Skeletal muscle satellite cell (primary cell): Measurements from ENCODE around the gene CLIC1.
A peak's percentile ranks its signal among the peaks of the same experiment; 100 is the strongest.

ENCODE experiments used
- H3K27me3 ChIP-seq: 2 replicates; pipeline ENCODE4 v1.7.0; 2013; ENCODE audit warnings: low read length; ENCODE audit not compliant: control insufficient read depth, insufficient read depth
- H3K36me3 ChIP-seq: 2 replicates; pipeline ENCODE4 v1.7.0; 2013; ENCODE audit warnings: mild to moderate bottlenecking, control low read depth, low read length; ENCODE audit not compliant: insufficient read depth
- H3K4me1 ChIP-seq: 2 replicates; pipeline ENCODE4 v1.7.0; 2013; ENCODE audit warnings: low read length; ENCODE audit not compliant: control insufficient read depth, insufficient read depth
- H3K4me2 ChIP-seq: 2 replicates; pipeline ENCODE4 v1.7.0; 2013; ENCODE audit warnings: mild to moderate bottlenecking, low read length
- H3K4me3 ChIP-seq: 2 replicates; pipeline ENCODE4 v1.7.0; 2013; ENCODE audit warnings: low read length
- H3K9ac ChIP-seq: 2 replicates; pipeline ENCODE4 v1.7.0; 2013; ENCODE audit warnings: mild to moderate bottlenecking, low read depth, low read length, moderate library complexity
- H3K9me3 ChIP-seq: replicated peaks from 2 replicates; pipeline ENCODE4 v1.7.0; 2013; ENCODE audit warnings: mild to moderate bottlenecking, control low read depth, low read length

CLIC1 gene

GRCh38 chr6:31734821-31735406 is 1.4 kb downstream of the CLIC1 start:
- Histone ChIP-seq H3K36me3 (peaks cover 38% of the 10 kb centered on the region), H3K4me3 (peak overlapping the region; percentile 86), H3K4me1 (peaks cover 49% of the 10 kb centered on the region)

GRCh38 chr6:31734247-31734820 is 2.0 kb downstream of the CLIC1 start:
- H3K27me3 ChIP-seq, result no peaks in the 10 kb centered on the region
- no peaks in the 10 kb centered on the region for H3K9me3 ChIP-seq
- H3K4me3 ChIP-seq, result peak overlapping the region; percentile 86
- peak overlapping the region; percentile 96 for H3K9ac ChIP-seq
- peak overlapping the region; percentile 92 for H3K4me2 ChIP-seq
- peaks cover 48% of the 10 kb centered on the region for H3K4me1 ChIP-seq
- H3K36me3 ChIP-seq, result peaks cover 38% of the 10 kb centered on the region

More at GRCh38 chr6:31734821-31735406, 1.4 kb downstream of the CLIC1 start:
- Histone ChIP-seq H3K4me2 (peak overlapping the region; percentile 92), H3K9me3 (no peaks in the 10 kb centered on the region), H3K9ac (peak overlapping the region; percentile 96), H3K27me3 (no peaks in the 10 kb centered on the region)

GRCh38 chr6:31733734-31734133 is 2.6 kb downstream of the CLIC1 start:
- H3K4me2 ChIP-seq, result peak overlapping the region; percentile 92
- H3K27me3 ChIP-seq, result no peaks in the 10 kb centered on the region
- no peaks in the 10 kb centered on the region for H3K9me3 ChIP-seq
- H3K4me1 ChIP-seq, result peaks cover 46% of the 10 kb centered on the region
- peaks cover 38% of the 10 kb centered on the region for H3K36me3 ChIP-seq
- peak overlapping the region; percentile 96 for H3K9ac ChIP-seq
- H3K4me3 ChIP-seq, result peak overlapping the region; percentile 86

GRCh38 chr6:31732029-31732428 is 4.3 kb downstream of the CLIC1 start:
- Histone ChIP-seq H3K36me3 (peaks cover 49% of the 10 kb centered on the region), H3K9ac (no peak overlapping the region), H3K9me3 (no peaks in the 10 kb centered on the region), H3K4me1 (peaks cover 35% of the 10 kb centered on the region), H3K4me2 (no peak overlapping the region), H3K4me3 (no peak overlapping the region), H3K27me3 (no peaks in the 10 kb centered on the region)

GRCh38 chr6:31730631-31731086 is 5.7 kb downstream of the CLIC1 start:
- Histone ChIP-seq H3K4me3 (peak overlapping the region; percentile 79), H3K4me2 (peak overlapping the region; percentile 90), H3K36me3 (peaks cover 62% of the 10 kb centered on the region), H3K27me3 (no peaks in the 10 kb centered on the region), H3K4me1 (peaks cover 28% of the 10 kb centered on the region), H3K9ac (peak overlapping the region; percentile 89), H3K9me3 (no peaks in the 10 kb centered on the region)

GRCh38 chr6:31729979-31730630 is 6.2 kb downstream of the CLIC1 start:
- H3K4me3 ChIP-seq, result peak overlapping the region; percentile 79
- peaks cover 64% of the 10 kb centered on the region for H3K36me3 ChIP-seq
- H3K27me3 ChIP-seq, result no peaks in the 10 kb centered on the region
- H3K4me1 ChIP-seq, result peaks cover 28% of the 10 kb centered on the region
- peak overlapping the region; percentile 90 for H3K4me2 ChIP-seq
- H3K9me3 ChIP-seq, result no peaks in the 10 kb centered on the region
- peak overlapping the region; percentile 89 for H3K9ac ChIP-seq

GRCh38 chr6:31729515-31729978 is 6.8 kb downstream of the CLIC1 start:
- peak overlapping the region; percentile 89 for H3K9ac ChIP-seq
- no peaks in the 10 kb centered on the region for H3K9me3 ChIP-seq
- no peaks in the 10 kb centered on the region for H3K27me3 ChIP-seq
- peak overlapping the region; percentile 79 for H3K4me3 ChIP-seq
- peaks cover 63% of the 10 kb centered on the region for H3K36me3 ChIP-seq
- H3K4me1 ChIP-seq, result peaks cover 28% of the 10 kb centered on the region
- peak overlapping the region; percentile 90 for H3K4me2 ChIP-seq

GRCh38 chr6:31728767-31729514 is 7.4 kb downstream of the CLIC1 start, which contains the start of gene DDAH2:
Gene DDAH2 (minus strand): TSS chr6:31729299. CDS start chr6:31729161, 138 bp downstream.
- H3K27me3 ChIP-seq, result no peaks in the 10 kb centered on the region
- H3K9ac ChIP-seq, result peak within 1 kb of the TSS; percentile 89
- H3K9me3 ChIP-seq, result no peaks in the 10 kb centered on the region
- peak within 1 kb of the TSS; percentile 79 for H3K4me3 ChIP-seq
- peaks cover 23% of the 10 kb centered on the region for H3K4me1 ChIP-seq
- H3K36me3 ChIP-seq, result peaks cover 57% of the 10 kb centered on the region
- peak within 1 kb of the TSS; percentile 90 for H3K4me2 ChIP-seq

GRCh38 chr6:31727717-31728671 is 8.3 kb downstream of the CLIC1 start:
- Histone ChIP-seq H3K27me3 (no peaks in the 10 kb centered on the region), H3K36me3 (peaks cover 48% of the 10 kb centered on the region), H3K4me1 (peaks cover 15% of the 10 kb centered on the region), H3K9me3 (no peaks in the 10 kb centered on the region), H3K4me2 (peak overlapping the region; percentile 90), H3K9ac (peak overlapping the region; percentile 89), H3K4me3 (peak overlapping the region; percentile 79)

- peaks cover 15% of the 10 kb centered on the region for H3K4me1 ChIP-seq
- H3K4me2 ChIP-seq, result no peak overlapping the region
- no peaks in the 10 kb centered on the region for H3K9me3 ChIP-seq
- H3K27me3 ChIP-seq, result no peaks in the 10 kb centered on the region
- no peak overlapping the region for H3K9ac ChIP-seq
- no peak overlapping the region for H3K4me3 ChIP-seq
- H3K36me3 ChIP-seq, result peaks cover 42% of the 10 kb centered on the region
Measured at GRCh38 chr6:31727034-31727716, 9.2 kb downstream of the CLIC1 start.
